Stimulated activated CD4-positive, alpha-beta T cell treated with anti-CD3 and anti-CD28 coated beads, Interleukin-2, amount 100 ng/mL, for 24 hours (primary cell): ENCODE results near the gene SGCD.

Experiments
- DNase-seq, 2 donors: peaks; one replicate each; pipeline ENCODE4 v3.0.0-alpha.2; 2020

The SGCD gene

GRCh38 chr5:156405988-156406387, 79.0 kb downstream of the SGCD start:
- no peak for DNase-seq

GRCh38 chr5:156407251-156407650, 80.3 kb downstream of the SGCD start:
- DNase-seq, result no peak

- DNase-seq, result no peak
These were observed 82.9 kb downstream of the SGCD start for GRCh38 chr5:156409834-156410233.

- no peak for DNase-seq
These were observed 84.2 kb downstream of the SGCD start for GRCh38 chr5:156411185-156411613.

- DNase-seq, result no peak
These were observed 85.0 kb downstream of the SGCD start for GRCh38 chr5:156411957-156412356.

GRCh38 chr5:156414391-156414790, 87.4 kb downstream of the SGCD start:
- no peak for DNase-seq

GRCh38 chr5:156419661-156420060, 92.7 kb downstream of the SGCD start:
- no peak for DNase-seq

- DNase-seq, result no peak
These were observed 93.7 kb downstream of the SGCD start for GRCh38 chr5:156420665-156421064.

- no peak for DNase-seq
These were observed 94.8 kb downstream of the SGCD start for GRCh38 chr5:156421798-156422197.

- no peak for DNase-seq
These were observed 96.6 kb downstream of the SGCD start for GRCh38 chr5:156423597-156423996.

GRCh38 chr5:156427315-156427714, 100.4 kb downstream of the SGCD start:
- no peak for DNase-seq

GRCh38 chr5:156431956-156432829, 105.2 kb downstream of the SGCD start:
- no peak for DNase-seq

GRCh38 chr5:156432830-156433105, 105.8 kb downstream of the SGCD start:
- DNase-seq, result no peak

- no peak for DNase-seq
These were observed 107.5 kb downstream of the SGCD start for GRCh38 chr5:156434471-156434870.

- no peak for DNase-seq
These were observed 108.1 kb downstream of the SGCD start for GRCh38 chr5:156435101-156435500.

GRCh38 chr5:156438076-156438475, 111.1 kb downstream of the SGCD start:
- no peak for DNase-seq

- no peak for DNase-seq
These were observed 117.9 kb downstream of the SGCD start for GRCh38 chr5:156444753-156445291.

- no peak for DNase-seq
These were observed 119.6 kb downstream of the SGCD start for GRCh38 chr5:156446526-156446925.

- no peak for DNase-seq
These were observed 123.8 kb downstream of the SGCD start for GRCh38 chr5:156450778-156451177.

- no peak for DNase-seq
These were observed 124.5 kb downstream of the SGCD start for GRCh38 chr5:156451505-156451904.

- DNase-seq, result no peak
These were observed 129.9 kb downstream of the SGCD start for GRCh38 chr5:156456857-156457256.

GRCh38 chr5:156459812-156460385, 132.9 kb downstream of the SGCD start:
- DNase-seq, result no peak

GRCh38 chr5:156460471-156460870, 133.5 kb downstream of the SGCD start:
- no peak for DNase-seq

- DNase-seq, result no peak
These were observed 139.9 kb downstream of the SGCD start for GRCh38 chr5:156466871-156467270.

- DNase-seq, result no peak
These were observed 142.7 kb downstream of the SGCD start for GRCh38 chr5:156469636-156470035.
